ENCODE measurements around the gene RPL3.

GRCh38 chr22:39277142-39277607 lies 42.2 kb downstream of the RPL3 start:
- TF ChIP-seq FOXM1 (IDR thresholded peaks at IDR 0.05; ENCODE audit: borderline replicate concordance) (no peak), ARNT (IDR thresholded peaks at IDR 0.05) (no peak)

Data from HEK293T (cell line).